Fibroblast of lung (primary cell): ENCODE results near the gene MYEOV.

Experiments used
- CTCF ChIP-seq, 2 donors: IDR thresholded peaks in 1 of 2; conservative IDR thresholded peaks in 1 of 2; 1 replicate in 1 of 2; 2 replicates in 1 of 2; pipeline ENCODE4 v1.5.1; 2011 to 2012; ENCODE audit warnings: low read length in 2 of 2, control low read depth in 1 of 2, inconsistent platforms in 1 of 2, low read depth in 1 of 2, mild to moderate bottlenecking in 1 of 2
- EZH2 ChIP-seq: IDR thresholded peaks from 2 replicates; pipeline ENCODE4 v1.5.1; 2012; ENCODE audit warnings: low read length, control low read depth, mild to moderate bottlenecking; ENCODE audit errors: missing control alignments

GRCh38 chr11:69265210-69265609, 28.7 kb upstream of the MYEOV start:
- TF ChIP-seq EZH2 (no peak), CTCF (conservative IDR thresholded peaks at IDR 0.05 in 1 of 2, IDR thresholded peaks at IDR 0.05 in 1 of 2; ENCODE audit: low read depth in 1 of 2, low read length in 2 of 2) (no peak)
